ENCODE measurements around the gene ZMYND12. TPM values are rescaled to one million over a fixed set of nuclear protein-coding genes. Genes with fewer than 3 reads are reported as not detected.

ZMYND12 gene
- total RNA-seq, 4 donors from 2014 or later: 0.52 to 3.0 (median 0.76) TPM

DNA sequence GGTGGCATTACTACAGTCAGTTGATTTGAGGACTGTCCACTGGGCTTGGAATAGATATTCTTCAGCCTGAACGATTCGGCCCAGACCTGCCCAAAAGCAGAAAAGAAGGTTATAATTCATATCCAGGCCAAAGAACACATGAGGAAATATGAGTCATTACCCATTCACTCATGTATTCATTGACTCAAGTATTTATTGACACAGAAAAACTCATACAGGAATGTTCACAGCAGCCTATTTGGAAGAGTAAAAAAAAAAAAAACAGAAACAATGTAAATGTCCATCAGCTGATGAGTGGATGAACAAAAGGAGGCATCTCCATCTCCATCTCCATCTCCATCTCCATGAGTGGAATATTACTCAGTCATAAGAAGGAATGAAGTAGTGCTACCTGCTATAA is 15.9 kb downstream of the ZMYND12 start:
- H3K36me3 ChIP-seq: no peaks in the 10 kb centered on the region

DNA sequence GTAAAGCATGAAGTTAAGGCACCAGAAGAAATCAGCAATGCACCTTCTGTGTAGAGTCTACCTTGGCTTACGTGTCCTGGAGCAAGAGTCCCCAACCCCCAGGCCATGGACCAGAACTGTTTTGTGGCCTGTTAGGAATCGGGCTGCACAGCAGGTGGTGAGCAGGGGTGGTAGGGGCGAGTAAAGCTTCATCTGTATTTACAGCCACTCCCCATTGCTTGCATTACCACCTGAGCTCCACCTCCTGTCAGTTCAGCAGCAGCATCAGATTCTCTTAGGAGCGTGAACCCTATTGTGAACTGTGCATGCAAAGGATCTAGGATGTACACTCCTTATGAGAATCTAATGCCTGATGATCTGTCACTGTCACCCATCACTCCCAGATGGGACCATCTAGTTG is 21.5 kb downstream of the ZMYND12 start:
- 97% methylated on average over 2 of the region's 4 CpGs for WGBS
- H3K27me3 ChIP-seq: no peaks in the 10 kb centered on the region
- TF ChIP-seq POLR2AphosphoS5 (IDR thresholded peaks at IDR 0.05): no peak
- no peaks in the 10 kb centered on the region for H3K4me1 ChIP-seq
- no peak for DNase-seq (ENCODE audit: low spot score in 2 of 2)
- no peaks in the 10 kb centered on the region for H3K9me3 ChIP-seq
- H3K27ac ChIP-seq: no peak overlapping the region
- H3K36me3 ChIP-seq: no peaks in the 10 kb centered on the region
- H3K4me3 ChIP-seq: no peak overlapping the region

More for the DNA sequence above, 15.9 kb downstream of the ZMYND12 start:
- WGBS: 29% methylated on average over 2 of the region's 2 CpGs
- H3K27ac ChIP-seq: no peak overlapping the region
- DNase-seq (ENCODE audit: low spot score in 2 of 2): no peak
- H3K4me1 ChIP-seq: no peaks in the 10 kb centered on the region
- TF ChIP-seq POLR2AphosphoS5 (IDR thresholded peaks at IDR 0.05) (no peak), EP300 (IDR thresholded peaks at IDR 0.05) (no peak), POLR2A (IDR thresholded peaks at IDR 0.05) (no peak)
- TF ChIP-seq, protein P1, sequence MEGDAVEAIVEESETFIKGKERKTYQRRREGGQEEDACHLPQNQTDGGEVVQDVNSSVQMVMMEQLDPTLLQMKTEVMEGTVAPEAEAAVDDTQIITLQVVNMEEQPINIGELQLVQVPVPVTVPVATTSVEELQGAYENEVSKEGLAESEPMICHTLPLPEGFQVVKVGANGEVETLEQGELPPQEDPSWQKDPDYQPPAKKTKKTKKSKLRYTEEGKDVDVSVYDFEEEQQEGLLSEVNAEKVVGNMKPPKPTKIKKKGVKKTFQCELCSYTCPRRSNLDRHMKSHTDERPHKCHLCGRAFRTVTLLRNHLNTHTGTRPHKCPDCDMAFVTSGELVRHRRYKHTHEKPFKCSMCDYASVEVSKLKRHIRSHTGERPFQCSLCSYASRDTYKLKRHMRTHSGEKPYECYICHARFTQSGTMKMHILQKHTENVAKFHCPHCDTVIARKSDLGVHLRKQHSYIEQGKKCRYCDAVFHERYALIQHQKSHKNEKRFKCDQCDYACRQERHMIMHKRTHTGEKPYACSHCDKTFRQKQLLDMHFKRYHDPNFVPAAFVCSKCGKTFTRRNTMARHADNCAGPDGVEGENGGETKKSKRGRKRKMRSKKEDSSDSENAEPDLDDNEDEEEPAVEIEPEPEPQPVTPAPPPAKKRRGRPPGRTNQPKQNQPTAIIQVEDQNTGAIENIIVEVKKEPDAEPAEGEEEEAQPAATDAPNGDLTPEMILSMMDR (IDR thresholded peaks at IDR 0.05): no peak
- H3K27me3 ChIP-seq: no peaks in the 10 kb centered on the region
- H3K4me3 ChIP-seq: no peak overlapping the region
- H3K9me3 ChIP-seq: no peaks in the 10 kb centered on the region

- Histone ChIP-seq H3K4me1 (no peaks in the 10 kb centered on the region), H3K27ac (no peak overlapping the region), H3K27me3 (no peaks in the 10 kb centered on the region), H3K4me3 (no peak overlapping the region), H3K9me3 (no peaks in the 10 kb centered on the region), H3K36me3 (no peaks in the 10 kb centered on the region)
- no peak for DNase-seq (ENCODE audit: low spot score in 2 of 2)
- TF ChIP-seq EP300 (IDR thresholded peaks at IDR 0.05): no peak
- no peak for TF ChIP-seq POLR2A (IDR thresholded peaks at IDR 0.05)
- TF ChIP-seq POLR2AphosphoS5 (IDR thresholded peaks at IDR 0.05): no peak
- TF ChIP-seq, protein P1 (IDR thresholded peaks at IDR 0.05): no peak
- 85% methylated on average over 6 of the region's 6 CpGs for WGBS
Observed at GRCh38 chr1:42433369-42433768, 22.5 kb downstream of the ZMYND12 start.

DNA sequence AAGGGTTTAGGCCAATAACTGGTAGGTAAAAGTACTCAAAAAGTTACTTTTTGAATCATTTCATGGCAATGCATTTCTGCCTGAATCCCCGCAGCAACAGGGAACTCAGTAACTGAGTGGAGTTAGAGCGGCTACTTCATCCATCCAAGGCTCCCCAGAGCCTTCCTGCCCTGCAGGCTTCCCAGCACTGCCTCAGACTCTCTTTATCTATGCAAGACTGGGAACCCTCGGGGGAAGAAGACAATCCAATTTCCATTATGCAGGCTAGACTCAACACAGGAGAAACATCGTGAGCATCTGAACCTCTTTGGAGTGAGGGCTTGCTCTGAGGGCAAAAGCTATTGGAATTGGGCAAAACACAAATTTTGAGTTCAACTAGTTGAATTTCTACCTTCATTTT is 23.1 kb downstream of the ZMYND12 start:
- 89% methylated on average over 4 of the region's 4 CpGs for WGBS
- no peak overlapping the region for H3K4me3 ChIP-seq
- H3K27me3 ChIP-seq: no peaks in the 10 kb centered on the region
- no peaks in the 10 kb centered on the region for H3K36me3 ChIP-seq
- no peaks in the 10 kb centered on the region for H3K4me1 ChIP-seq
- no peak for DNase-seq (ENCODE audit: low spot score in 2 of 2)
- H3K27ac ChIP-seq: no peak overlapping the region
- TF ChIP-seq, protein P1 (IDR thresholded peaks at IDR 0.05): no peak
- TF ChIP-seq POLR2AphosphoS5 (IDR thresholded peaks at IDR 0.05) (no peak), EP300 (IDR thresholded peaks at IDR 0.05) (no peak), POLR2A (IDR thresholded peaks at IDR 0.05) (no peak)
- no peaks in the 10 kb centered on the region for H3K9me3 ChIP-seq

GRCh38 chr1:42431514-42431913 is 24.3 kb downstream of the ZMYND12 start:
- H3K4me3 ChIP-seq: no peak overlapping the region
- no peaks in the 10 kb centered on the region for H3K9me3 ChIP-seq
- 90% methylated on average over 3 of the region's 3 CpGs for WGBS
- no peaks in the 10 kb centered on the region for H3K4me1 ChIP-seq
- H3K27me3 ChIP-seq: no peaks in the 10 kb centered on the region
- no peak overlapping the region for H3K27ac ChIP-seq
- no peaks in the 10 kb centered on the region for H3K36me3 ChIP-seq
- TF ChIP-seq POLR2A (IDR thresholded peaks at IDR 0.05) (no peak), POLR2AphosphoS5 (IDR thresholded peaks at IDR 0.05) (no peak), EP300 (IDR thresholded peaks at IDR 0.05) (no peak)
- TF ChIP-seq, protein P1 (IDR thresholded peaks at IDR 0.05): no peak
- no peak for DNase-seq (ENCODE audit: low spot score in 2 of 2)
